IPS-18a (cell line): ENCODE results near the gene NTM.

Experiments used
- H3K27ac ChIP-seq: one replicate; pipeline ENCODE4 v1.5.1; 2013; ENCODE audit warnings: low read length
- H3K27me3 ChIP-seq: one replicate; pipeline ENCODE4 v1.6.1; 2013; ENCODE audit warnings: mild to moderate bottlenecking, low read length; ENCODE audit not compliant: control insufficient read depth, insufficient read depth
- H3K36me3 ChIP-seq: one replicate; pipeline ENCODE4 v1.6.1; 2013; ENCODE audit warnings: low read depth, low read length; ENCODE audit not compliant: control insufficient read depth
- H3K4me1 ChIP-seq: one replicate; pipeline ENCODE4 v1.6.1; 2013; ENCODE audit warnings: low read depth, low read length; ENCODE audit not compliant: control insufficient read depth
- H3K4me3 ChIP-seq: one replicate; pipeline ENCODE4 v1.5.1; 2013; ENCODE audit warnings: low read length
- H3K9ac ChIP-seq: one replicate; pipeline ENCODE4 v1.6.1; 2013; ENCODE audit warnings: mild to moderate bottlenecking, low read length, moderate library complexity
- H3K9me3 ChIP-seq: one replicate; pipeline ENCODE4 v1.6.1; 2013; ENCODE audit warnings: low read depth, low read length; ENCODE audit not compliant: control insufficient read depth

Gene NTM

DNA sequence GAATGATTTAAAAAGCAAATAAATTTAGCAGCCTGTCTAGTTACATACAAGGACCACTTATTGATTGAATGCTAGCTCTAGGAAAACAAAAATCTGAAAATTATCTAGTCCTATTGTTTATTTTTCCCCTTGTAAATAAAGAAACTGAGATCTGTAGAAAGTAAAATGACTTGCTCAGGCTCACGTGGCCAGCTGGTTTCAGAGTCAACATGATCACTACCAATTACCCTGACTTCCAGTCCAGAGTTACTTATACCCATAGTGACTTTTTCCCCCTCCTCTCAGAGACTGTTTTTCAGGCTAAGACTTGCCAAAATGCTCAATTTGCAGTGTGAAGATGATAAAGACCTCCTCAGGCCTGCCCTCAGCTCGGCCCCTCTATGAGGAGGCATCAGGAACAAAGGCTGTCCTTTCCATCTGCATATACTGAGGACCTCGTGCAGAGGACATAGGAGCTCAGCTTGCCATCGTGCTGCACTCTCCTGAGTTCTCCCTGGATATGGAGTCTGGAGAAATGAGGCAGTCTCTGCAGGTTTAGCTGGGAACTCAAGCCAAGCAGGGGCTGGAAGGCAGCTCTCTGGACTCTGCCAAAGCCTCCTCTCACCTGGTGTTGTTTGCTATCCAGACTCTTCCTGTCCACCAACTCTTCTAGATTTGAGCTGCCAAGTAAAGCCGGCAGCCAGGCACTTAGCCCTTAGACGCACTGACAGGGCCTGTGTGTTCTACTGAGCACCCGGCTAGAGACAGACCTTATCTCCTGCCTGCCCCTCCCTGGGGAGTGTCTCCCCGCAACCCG, 883.3 kb downstream of the NTM start:
- H3K4me3 ChIP-seq = no peak overlapping the region
- H3K36me3 ChIP-seq = no peaks in the 10 kb centered on the region
- H3K27me3 ChIP-seq = no peaks in the 10 kb centered on the region
- H3K9me3 ChIP-seq = no peaks in the 10 kb centered on the region
- H3K9ac ChIP-seq = no peak overlapping the region
- no peaks in the 10 kb centered on the region for H3K4me1 ChIP-seq
- no peak overlapping the region for H3K27ac ChIP-seq

DNA sequence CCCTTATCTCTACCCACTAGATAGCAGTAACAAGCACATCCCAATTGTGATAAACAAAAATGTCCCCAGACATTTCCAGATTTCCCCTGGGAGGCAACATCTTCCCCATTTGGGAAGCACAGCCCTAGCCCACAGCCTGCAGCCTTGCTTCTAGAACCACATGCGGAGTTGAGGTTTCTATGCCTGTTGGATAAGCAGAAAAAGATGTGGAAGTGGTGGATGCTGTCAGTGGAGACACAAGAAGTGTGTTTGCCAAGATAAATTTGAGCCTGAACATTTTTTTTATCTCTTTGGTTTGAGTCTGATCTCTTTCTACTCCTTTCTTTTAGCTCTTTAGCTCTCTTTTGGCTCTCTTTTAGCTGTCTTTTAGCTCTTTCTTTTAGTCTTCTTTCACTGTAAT, 884.5 kb downstream of the NTM start:
- H3K27me3 ChIP-seq = no peaks in the 10 kb centered on the region
- no peaks in the 10 kb centered on the region for H3K9me3 ChIP-seq
- H3K4me1 ChIP-seq = no peaks in the 10 kb centered on the region
- no peak overlapping the region for H3K4me3 ChIP-seq
- H3K27ac ChIP-seq = no peak overlapping the region
- no peaks in the 10 kb centered on the region for H3K36me3 ChIP-seq
- H3K9ac ChIP-seq = no peak overlapping the region

DNA sequence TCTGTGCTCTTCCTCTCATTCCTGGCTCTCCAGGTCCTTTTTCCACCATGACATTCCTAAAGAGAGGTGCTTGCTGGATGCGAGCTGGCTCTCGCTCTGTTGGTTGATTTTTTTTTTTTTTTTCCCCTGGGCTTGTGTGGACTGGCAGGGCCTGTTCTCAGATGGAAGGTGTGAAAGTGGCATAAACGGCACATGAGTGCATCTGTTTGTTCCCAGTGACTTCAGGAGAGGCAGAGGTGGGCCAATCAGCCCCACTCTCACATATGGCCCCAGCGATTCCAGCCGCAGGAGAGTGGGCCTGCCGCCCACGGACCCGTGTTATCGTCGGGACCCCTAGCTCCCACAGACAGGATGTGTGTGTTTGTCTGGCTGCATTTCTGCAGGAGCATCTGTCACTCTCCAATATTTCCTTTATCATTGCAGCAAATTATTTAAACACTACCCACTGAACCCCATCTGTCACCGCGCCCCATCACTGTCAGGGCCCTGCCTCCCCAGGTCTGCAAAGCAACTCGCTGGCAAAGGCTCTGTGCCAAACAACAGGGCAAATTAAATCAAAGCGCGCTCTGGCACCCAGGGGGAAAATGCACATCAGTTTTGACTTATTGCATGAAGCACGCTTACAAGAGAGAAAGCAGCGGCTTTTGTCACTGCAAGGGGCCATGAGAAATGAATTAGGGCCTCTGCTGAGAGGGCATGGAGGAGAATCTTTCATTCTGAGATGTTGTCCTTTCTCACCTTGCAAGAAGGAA, 886.3 kb downstream of the NTM start:
- no peaks in the 10 kb centered on the region for H3K27me3 ChIP-seq

DNA sequence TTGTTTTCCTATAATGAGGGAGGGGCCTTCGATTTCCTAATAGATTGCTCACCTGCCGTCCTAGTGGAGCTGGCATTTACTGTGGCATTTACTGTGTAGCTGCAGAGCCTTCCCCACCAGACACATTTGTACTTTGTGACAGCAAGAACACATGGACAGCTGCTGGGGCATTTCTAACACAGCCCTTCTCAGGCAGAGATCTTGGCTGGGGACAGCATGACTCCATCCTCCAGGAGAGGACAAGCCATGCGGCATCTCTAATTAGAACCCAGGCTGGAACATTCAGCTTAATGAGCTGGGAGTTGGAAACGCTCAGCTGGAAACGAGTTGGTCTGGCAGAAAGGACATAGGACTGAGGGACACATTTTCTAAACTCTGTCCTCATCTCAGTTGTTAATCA, 887.5 kb downstream of the NTM start:
- Histone ChIP-seq H3K4me1 (no peaks in the 10 kb centered on the region), H3K36me3 (no peaks in the 10 kb centered on the region), H3K27ac (no peak overlapping the region), H3K4me3 (no peak overlapping the region), H3K27me3 (no peaks in the 10 kb centered on the region), H3K9me3 (no peaks in the 10 kb centered on the region), H3K9ac (no peak overlapping the region)

More for the DNA sequence above, 886.3 kb downstream of the NTM start:
- no peaks in the 10 kb centered on the region for H3K4me1 ChIP-seq
- H3K36me3 ChIP-seq = no peaks in the 10 kb centered on the region
- no peak overlapping the region for H3K27ac ChIP-seq
- H3K9me3 ChIP-seq = no peaks in the 10 kb centered on the region
- no peak overlapping the region for H3K9ac ChIP-seq
- H3K4me3 ChIP-seq = no peak overlapping the region

DNA sequence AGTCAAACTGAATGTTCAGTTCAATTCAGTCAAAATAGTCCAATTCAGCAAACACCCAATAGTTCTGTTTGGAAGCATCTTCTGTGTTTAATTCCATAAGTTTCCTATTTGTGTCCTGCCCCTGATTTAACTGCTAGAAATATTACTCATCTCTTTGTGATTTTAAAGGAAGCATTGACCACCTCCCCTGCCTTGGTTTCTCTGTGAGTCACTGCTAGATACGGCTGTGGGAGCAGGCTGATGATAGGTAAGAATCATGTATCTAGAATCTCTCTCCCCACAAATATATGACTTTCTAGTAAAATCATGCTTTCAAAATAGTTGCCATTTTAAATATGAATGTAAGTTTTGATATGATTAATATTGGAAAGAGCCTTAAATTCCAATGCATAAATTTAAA, 888.5 kb downstream of the NTM start:
- H3K36me3 ChIP-seq = no peaks in the 10 kb centered on the region
- no peak overlapping the region for H3K27ac ChIP-seq
- H3K4me1 ChIP-seq = no peaks in the 10 kb centered on the region
- H3K4me3 ChIP-seq = no peak overlapping the region
- H3K9me3 ChIP-seq = no peaks in the 10 kb centered on the region
- H3K9ac ChIP-seq = no peak overlapping the region
- no peaks in the 10 kb centered on the region for H3K27me3 ChIP-seq

DNA sequence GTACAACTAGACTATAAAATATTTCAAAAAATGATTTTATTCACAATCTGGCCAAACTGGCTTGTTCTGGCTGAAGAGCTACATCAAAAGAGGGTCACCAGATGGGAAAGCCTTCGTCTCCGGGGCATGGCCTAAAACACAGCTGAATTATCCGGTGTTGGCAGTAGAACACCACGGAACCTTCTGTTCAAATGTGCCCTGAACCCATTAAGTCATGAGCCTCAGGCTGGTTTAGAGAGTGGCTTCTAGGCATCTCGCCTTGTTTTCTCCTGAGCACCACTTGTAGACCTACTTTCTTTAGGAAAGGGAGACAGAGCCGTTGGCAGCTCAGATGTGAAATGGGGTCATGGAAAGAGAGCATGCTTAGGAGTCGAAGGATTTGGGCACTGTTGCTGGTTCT, 890.2 kb downstream of the NTM start:
- Histone ChIP-seq H3K4me3 (no peak overlapping the region), H3K36me3 (no peaks in the 10 kb centered on the region), H3K9ac (no peak overlapping the region), H3K27ac (no peak overlapping the region), H3K27me3 (no peaks in the 10 kb centered on the region), H3K4me1 (no peaks in the 10 kb centered on the region), H3K9me3 (no peaks in the 10 kb centered on the region)

DNA sequence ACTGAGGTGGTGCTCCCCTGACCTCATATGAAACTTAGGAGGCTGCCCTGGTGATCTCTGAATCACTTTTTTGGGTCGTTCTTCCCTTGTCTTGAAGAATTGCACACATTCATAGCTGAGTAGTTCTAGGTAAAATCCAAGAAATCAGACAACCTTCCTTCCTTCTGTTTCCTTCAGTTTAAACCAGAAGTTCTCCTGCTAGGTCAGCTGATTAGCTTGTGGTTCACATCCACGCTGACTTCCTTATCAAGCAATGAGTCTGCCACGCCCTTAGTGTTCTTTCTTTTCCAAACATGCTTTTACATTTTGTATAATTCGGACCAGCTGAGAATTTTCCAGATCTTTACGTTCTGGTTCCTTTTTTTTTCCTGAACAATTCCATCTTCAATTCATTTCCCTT, 892.8 kb downstream of the NTM start:
- no peaks in the 10 kb centered on the region for H3K36me3 ChIP-seq
- H3K9ac ChIP-seq = no peak overlapping the region
- H3K27me3 ChIP-seq = no peaks in the 10 kb centered on the region
- no peak overlapping the region for H3K27ac ChIP-seq
- H3K9me3 ChIP-seq = no peaks in the 10 kb centered on the region
- H3K4me3 ChIP-seq = no peak overlapping the region
- H3K4me1 ChIP-seq = no peaks in the 10 kb centered on the region

DNA sequence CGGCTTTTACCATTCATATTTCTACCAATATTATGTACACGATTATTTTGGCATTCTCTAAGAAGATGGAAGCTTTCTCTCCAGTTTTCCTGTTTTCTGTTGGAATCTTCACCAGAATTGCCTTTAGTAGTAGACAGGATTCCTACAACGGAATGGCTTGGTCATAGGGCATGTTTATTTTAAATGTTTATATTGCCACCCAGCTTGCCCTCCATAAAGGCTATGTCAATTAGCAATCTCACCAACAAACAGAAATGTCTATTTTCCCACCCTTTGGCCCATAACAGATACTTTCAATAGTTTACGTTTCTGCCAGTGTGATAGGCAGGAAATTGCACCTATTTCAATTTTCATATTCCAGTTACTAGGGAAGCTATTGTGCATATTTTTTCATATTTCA, 893.5 kb downstream of the NTM start:
- Histone ChIP-seq H3K27me3 (no peaks in the 10 kb centered on the region), H3K4me3 (no peak overlapping the region), H3K27ac (no peak overlapping the region), H3K4me1 (no peaks in the 10 kb centered on the region), H3K36me3 (no peaks in the 10 kb centered on the region), H3K9me3 (no peaks in the 10 kb centered on the region), H3K9ac (no peak overlapping the region)

DNA sequence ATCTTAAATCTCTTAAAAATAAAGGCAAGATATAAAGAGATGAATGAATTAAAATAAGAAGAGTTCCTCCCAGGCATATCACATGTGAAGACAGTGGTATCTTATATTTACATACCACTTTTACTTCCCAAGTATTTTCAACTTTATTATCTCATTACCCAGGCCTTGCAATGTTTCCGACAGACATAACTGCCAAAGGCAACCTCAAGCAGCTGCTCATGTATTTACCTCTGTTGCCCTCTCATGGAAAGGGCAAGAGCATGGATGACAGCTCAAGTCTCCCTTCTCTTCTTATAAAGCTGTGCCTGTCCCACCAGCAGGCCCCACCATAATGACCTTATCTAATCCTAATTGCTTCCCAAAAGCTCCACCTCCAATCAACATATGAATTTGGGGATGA, 894.2 kb downstream of the NTM start:
- Histone ChIP-seq H3K9me3 (no peaks in the 10 kb centered on the region), H3K4me3 (no peak overlapping the region), H3K4me1 (no peaks in the 10 kb centered on the region), H3K27me3 (no peaks in the 10 kb centered on the region), H3K9ac (no peak overlapping the region), H3K36me3 (no peaks in the 10 kb centered on the region), H3K27ac (no peak overlapping the region)

DNA sequence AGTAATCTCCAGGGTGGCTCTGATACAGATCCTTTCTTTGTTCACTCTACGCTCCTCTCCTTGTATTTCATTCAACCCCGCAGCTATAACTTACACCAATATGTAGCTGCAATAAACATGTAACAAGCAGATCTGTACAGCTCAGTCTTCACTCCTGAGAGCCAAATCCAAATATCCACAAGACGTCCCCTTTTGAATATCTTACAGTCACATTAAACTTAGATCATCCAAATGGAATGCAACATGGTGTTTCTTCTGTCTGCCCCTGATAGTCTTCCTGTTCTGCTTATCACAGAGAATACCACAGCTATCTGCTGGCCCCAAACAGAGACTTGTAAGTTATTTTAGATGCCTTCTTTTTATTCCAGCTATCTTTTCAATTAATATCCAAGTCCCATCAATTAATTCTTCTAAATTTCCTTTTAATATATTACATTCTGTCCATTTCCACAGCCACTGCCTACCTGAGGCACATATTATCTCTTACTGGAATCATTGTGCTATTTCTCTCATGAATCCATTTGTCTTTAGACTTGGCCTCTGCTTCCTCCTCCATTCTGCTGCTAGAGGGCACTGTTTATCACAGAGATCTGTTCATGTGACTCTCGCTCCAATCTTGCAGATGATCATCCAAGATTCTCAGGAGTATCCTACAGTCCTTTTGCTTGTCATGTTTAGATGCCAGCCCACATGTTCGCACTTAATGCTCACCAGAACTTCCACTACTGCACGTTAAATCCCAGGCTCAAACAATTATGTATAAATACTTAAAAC, 908.6 kb downstream of the NTM start:
- H3K27ac ChIP-seq = no peak overlapping the region
- no peaks in the 10 kb centered on the region for H3K27me3 ChIP-seq
- H3K36me3 ChIP-seq = no peaks in the 10 kb centered on the region
- no peak overlapping the region for H3K4me3 ChIP-seq
- peaks cover 6% of the 10 kb centered on the region for H3K4me1 ChIP-seq
- H3K9me3 ChIP-seq = no peaks in the 10 kb centered on the region
- H3K9ac ChIP-seq = no peak overlapping the region

DNA sequence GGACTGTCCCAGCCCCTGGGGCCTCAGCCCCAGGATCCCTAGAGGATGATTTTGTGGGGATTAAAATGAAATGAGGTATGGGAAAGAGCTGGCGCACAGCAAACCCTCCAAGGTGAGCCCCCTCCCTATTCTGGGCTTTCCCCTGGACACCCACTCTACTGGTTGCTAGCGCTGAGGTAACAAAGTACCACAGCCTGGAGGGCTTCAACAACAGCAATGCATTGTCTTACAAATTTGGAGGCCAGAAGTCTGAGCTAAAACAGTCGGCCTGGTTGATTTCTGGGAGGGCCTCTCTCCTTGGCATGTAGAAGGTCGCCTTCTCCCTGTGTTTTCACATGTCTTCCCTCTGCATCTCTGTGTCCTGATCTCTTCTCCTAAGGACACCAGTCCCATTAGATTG, 913.6 kb downstream of the NTM start:
- H3K4me1 ChIP-seq = peaks cover 10% of the 10 kb centered on the region
- no peak overlapping the region for H3K9ac ChIP-seq
- no peaks in the 10 kb centered on the region for H3K36me3 ChIP-seq
- no peak overlapping the region for H3K27ac ChIP-seq
- H3K9me3 ChIP-seq = no peaks in the 10 kb centered on the region
- H3K4me3 ChIP-seq = no peak overlapping the region
- H3K27me3 ChIP-seq = no peaks in the 10 kb centered on the region
